Motor neuron (in vitro differentiated cells): Measurements from ENCODE around the gene LITAFD. TPM values are rescaled to one million over a fixed set of nuclear protein-coding genes. Genes with fewer than 3 reads are reported as not detected.
"Not testable (repeated sequence)": the region's sequence is repeated elsewhere in the genome, so short reads cannot be mapped to it uniquely, and the experiment has no call there.

Experiments
- ATAC-seq, 8 experiments: fragments of 200-7000 bp; cut with Tn5 transposase; replicated peaks in 6 of 8; 2 replicates each; pipeline ENCODE4 v1.8.0; 2021; ENCODE audit warnings: mild to moderate bottlenecking in 8 of 8, moderate library complexity in 8 of 8
- H3K27ac ChIP-seq, 2 donors: fragments of 250-450 bp; sonication (Bioruptor Pico); 2 replicates each; pipeline ENCODE4 v1.9.0; 2021; ENCODE audit warnings: antibody characterized with exemption in 2 of 2, mild to moderate bottlenecking in 2 of 2, moderate library complexity in 1 of 2
- H3K4me1 ChIP-seq, 2 donors: fragments of 250-450 bp; sonication (Bioruptor Pico); replicated peaks in 1 of 2; 2 replicates each; pipeline ENCODE4 v1.6.1; 2021; ENCODE audit warnings: antibody characterized with exemption in 2 of 2, mild to moderate bottlenecking in 2 of 2, moderate library complexity in 1 of 2
- H3K4me3 ChIP-seq, 5 donors: fragments of 250-450 bp; sonication (Bioruptor Pico); 2 replicates each; pipeline ENCODE4 v1.9.0; 2021; ENCODE audit warnings: antibody characterized with exemption in 5 of 5, mild to moderate bottlenecking in 5 of 5, moderate library complexity in 4 of 5
- WGBS, 10 experiments: fragments of 450-650 bp; shearing (Covaris generic); methylation state at CpG; one replicate each; pipeline ENCODE4 v1.0.0; 2022; 5-methylcytosine and 5-hydroxymethylcytosine counted together
- in situ Hi-C, 9 experiments: fragments of 400-800 bp; cut with MboI; loops; one replicate each; pipeline ENCODE4 v1.15.0; 2021; ENCODE audit warnings: low sequenced_read_pairs in 9 of 9, low pct_unique_long_range_greater_than_20kb in 2 of 9; ENCODE audit not compliant: unreplicated experiment in 9 of 9
- total RNA-seq, 8 experiments: library from RNA; unstranded; fragments of 300-600 nt; gene quantifications; 2 replicates each; pipeline versions ENCODE4 v1.2.3 to v1.2.4, GENCODE V29; 2022

The LITAFD gene
- under 1 TPM in 3 of 8 experiments, not detected in 5; 0.21 to 0.95 (median 0.63) TPM for total RNA-seq

DNA sequence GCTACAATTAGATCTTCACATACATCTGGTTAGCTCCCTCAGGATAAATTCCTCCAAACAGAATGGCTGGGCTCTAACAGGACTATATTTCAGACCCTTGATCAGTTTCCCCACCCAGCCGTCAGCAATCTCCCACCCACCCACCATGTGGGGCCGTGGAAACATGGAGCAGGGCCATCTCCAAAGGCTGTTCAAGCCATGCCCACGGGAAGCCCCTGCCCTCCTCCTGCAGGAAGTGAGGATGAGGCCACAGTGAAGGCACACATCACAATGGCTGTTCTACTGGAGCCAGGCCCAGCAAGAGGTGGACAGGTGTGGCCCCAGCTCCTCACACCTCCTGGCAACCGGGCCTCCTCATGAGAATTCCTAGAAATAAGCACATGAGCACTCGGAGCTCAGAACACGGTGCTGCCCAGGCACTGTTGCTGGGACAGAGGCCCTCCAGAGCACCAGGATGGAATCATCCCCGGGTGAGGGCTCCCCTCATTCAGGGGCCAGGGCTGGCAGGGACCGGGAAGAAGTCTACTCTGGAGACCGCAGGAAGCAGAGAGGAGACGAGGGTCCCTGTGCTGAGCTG, at the start of gene LITAFD:
Gene LITAFD, plus strand, starts transcription at position 311 of the 577 bp plus-strand sequence. CDS start 2,005 bp downstream, outside the sequence.
- Histone ChIP-seq H3K4me3 (no peak within 1 kb of the TSS), H3K4me1 (peaks cover 0 to 14% of the 10 kb centered on the region in 2 donors), H3K27ac (no peak within 1 kb of the TSS)
- in situ Hi-C loops: loop anchor here in 2 of 9 experiments (25.0 kb wide), 1 partner anchor 220 kb away; the partner anchor contains the start of gene ABAT (in 2 of the 2)
- 69 to 80% methylated on average over 1 to 3 of the region's 10 CpGs; no CpG with 5 or more reads in 8 of the 10 experiments for WGBS, 10 experiments
- no peak for ATAC-seq

DNA sequence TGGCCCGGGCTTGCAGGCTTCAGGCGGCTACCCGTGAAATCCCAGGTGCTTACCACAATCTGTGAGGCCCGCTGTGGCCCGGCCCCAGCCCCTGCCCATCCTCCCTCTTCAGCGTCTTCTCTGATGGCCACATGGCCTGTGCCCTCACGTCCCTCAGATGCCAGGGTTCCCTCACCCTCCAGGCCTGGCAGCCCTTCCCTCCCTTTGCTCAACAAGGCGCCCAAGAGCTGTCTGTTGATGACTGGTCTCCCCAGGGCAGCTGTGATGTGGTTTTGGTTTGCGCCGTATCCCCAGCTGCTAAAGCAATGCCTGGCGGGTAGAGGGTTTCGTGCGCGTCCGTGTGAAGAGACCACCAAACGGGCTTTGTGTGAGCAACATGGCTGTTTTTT, 49.4 kb upstream of the LITAFD start:
- no peak for ATAC-seq
- in situ Hi-C loops: no loop called here
- Histone ChIP-seq H3K4me3 (no peak overlapping the region), H3K4me1 (peaks cover 15 to 17% of the 10 kb centered on the region in 2 donors), H3K27ac (peak overlapping the region; percentile 54 to 78)
- 60 to 100% (median 100%) methylated on average over 1 to 7 of the region's 16 CpGs; no CpG with 5 or more reads in 5 of the 10 experiments for WGBS, 10 experiments

DNA sequence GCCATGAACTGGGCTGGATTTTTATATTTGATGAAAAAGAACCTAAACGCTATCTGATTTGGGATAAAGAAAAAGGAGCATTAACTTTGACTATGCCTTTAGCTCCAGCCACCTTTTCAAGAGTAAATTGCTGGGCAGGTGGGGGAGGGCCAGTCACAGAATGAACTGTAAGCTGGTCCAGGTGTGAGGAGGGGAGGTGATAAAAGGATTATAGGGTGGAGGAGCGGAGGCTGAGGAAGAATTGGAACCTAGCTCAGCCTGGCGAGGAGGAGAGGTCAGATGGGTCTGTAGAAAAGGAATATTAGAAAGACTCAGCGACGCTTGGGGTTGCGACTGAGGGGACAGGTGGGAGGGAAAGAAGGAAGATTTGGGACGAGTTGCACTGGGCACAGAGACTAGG, 45.4 kb upstream of the LITAFD start:
- peaks cover 10% of the 10 kb centered on the region in 2 donors for H3K4me1 ChIP-seq
- H3K27ac ChIP-seq, in situ Hi-C loops, ATAC-seq, H3K4me3 ChIP-seq: not testable (repeated sequence)
- 80 to 100% (median 100%) methylated on average over 1 to 3 of the region's 7 CpGs; no CpG with 5 or more reads in 4 of the 10 experiments for WGBS, 10 experiments

DNA sequence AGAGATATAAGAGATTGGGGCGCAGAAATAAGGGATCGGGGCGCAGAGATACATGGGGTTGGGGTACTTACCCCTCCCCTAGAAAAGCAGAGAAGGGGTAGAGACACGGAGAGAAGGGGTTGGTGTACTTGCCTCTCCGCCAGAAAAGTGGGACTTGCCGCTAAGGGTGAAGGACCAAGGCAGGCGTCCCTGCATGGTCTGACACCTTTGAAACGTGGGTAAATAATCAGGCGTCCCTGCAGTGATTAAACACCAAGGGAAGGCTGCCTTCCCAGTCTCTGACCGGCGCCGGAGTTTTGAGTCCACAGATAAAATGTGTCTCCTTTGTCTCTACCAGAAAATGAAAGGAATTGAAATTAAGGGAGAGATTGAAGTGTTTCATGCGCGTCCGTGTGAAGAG, 44.6 kb upstream of the LITAFD start:
- H3K4me1 ChIP-seq, ATAC-seq, H3K27ac ChIP-seq, H3K4me3 ChIP-seq, in situ Hi-C loops: not testable (repeated sequence)
- WGBS, 10 experiments: 90 to 100% (median 97%) methylated on average over 1 to 6 of the region's 15 CpGs; no CpG with 5 or more reads in 5 of the 10 experiments

DNA sequence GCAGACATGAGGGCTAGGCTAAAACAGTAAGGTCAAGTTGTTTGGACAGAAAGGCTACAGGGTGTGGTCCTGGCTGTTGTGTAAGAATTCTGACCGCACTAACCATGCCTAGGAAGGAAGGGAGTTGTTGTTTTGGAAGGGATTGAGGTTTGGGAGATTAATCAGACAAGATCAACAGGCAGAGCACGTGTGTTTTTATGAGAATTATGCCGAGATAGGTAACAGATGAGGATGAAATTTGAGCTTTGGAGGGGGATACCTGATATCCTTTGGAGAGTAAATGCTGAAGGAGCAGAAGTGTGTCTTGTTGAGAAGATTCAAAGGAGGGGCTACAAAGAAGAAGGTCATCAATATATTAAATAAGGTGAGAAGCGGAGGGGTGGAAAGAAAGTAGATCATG, 40.1 kb upstream of the LITAFD start:
- in situ Hi-C loops, ATAC-seq, H3K4me1 ChIP-seq, H3K4me3 ChIP-seq, H3K27ac ChIP-seq: not testable (repeated sequence)
- WGBS, 10 experiments: 76 to 100% (median 100%) methylated on average over 1 to 3 of the region's 4 CpGs; no CpG with 5 or more reads in 3 of the 10 experiments

DNA sequence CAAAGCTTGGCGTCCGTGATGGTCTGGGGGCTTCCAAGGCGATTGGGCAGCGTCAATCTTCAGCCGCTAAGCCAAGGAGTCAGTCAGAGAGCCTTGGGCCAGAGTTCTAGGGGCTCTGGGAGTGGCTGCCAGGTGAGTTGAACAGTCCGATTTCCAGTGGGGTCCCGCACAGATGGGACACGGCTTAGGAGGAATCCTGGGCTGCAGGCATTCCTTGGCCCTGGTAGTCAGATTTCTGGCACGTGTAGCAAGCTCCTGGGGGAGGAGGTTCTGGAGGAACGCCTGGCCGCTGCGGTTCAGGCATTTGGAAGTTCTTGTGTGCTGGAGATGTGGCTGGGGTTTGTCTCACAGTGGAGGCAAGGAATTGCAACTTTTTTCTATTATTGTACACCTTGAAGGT, 38.9 kb upstream of the LITAFD start:
- in situ Hi-C loops, H3K4me1 ChIP-seq, H3K4me3 ChIP-seq, ATAC-seq, H3K27ac ChIP-seq: not testable (repeated sequence)
- WGBS, 10 experiments: 100% methylated on average over 1 of the region's 12 CpGs; no CpG with 5 or more reads in 9 of the 10 experiments

DNA sequence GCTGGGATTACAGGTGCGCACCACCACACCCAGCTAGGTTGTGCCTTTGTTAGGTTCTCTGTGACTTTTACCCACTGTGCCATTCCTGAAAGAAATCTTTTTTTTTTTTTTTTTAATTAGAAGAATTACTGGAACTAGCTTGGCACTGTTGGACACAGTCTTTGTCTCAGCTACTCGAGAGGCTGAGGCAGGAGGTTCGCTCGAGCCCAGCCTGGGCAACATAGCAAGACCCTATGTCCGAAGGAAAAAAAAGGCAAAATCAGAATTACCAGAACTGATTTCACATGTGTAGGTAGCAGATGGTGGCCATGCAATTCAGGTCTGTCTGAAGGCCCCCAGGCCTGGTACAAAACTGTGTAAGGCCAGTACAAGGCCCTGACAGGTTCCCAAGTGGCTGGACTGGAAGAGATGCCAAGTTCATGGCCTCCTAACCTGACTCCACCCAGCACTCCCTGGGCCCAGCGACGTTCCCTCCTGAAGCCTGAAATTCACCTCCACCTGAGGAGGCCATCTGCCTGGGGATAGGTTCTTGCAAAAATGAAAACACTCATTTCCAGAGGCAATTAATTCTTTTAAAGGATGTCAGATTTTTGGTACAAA, 36.4 kb upstream of the LITAFD start:
- in situ Hi-C loops: no loop called here
- no peak overlapping the region for H3K4me3 ChIP-seq
- WGBS, 10 experiments: 88 to 100% (median 96%) methylated on average over 1 to 6 of the region's 7 CpGs; no CpG with 5 or more reads in 3 of the 10 experiments
- ATAC-seq: no peak
- peaks cover 3 to 8% of the 10 kb centered on the region in 2 donors for H3K4me1 ChIP-seq
- H3K27ac ChIP-seq: no peak overlapping the region

DNA sequence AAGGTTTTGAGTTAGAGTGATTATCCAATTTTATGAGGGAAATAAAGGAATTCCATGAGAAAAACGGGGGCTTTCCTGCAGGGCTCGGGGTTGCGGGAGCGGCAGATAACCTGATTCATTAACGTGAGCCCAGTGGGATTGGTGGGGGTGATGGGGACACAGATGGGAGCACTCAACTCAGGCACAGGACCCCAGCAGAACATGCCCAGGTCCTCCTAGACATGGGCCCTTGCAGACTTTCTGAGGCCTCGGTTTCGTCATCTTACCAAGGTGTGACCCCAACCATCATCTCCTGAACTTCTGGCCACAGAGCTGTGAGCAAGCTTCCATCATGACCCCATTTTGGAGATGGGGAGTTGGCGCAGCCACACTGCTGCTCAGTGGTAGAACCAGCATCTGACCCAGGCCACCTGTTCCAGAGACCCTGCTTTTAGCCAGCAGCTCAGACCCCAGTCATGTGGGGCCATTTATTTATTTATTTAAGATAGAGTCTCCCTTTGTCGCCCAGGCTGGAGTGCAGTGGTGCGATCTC, 35.7 kb upstream of the LITAFD start:
- 69 to 96% (median 87%) methylated on average over 3 to 7 of the region's 10 CpGs; no CpG with 5 or more reads in 5 of the 10 experiments for WGBS, 10 experiments
- Histone ChIP-seq H3K4me3 (no peak overlapping the region), H3K4me1 (peaks cover 3 to 8% of the 10 kb centered on the region in 2 donors), H3K27ac (no peak overlapping the region)
- in situ Hi-C loops: no loop called here
- ATAC-seq: no peak

DNA sequence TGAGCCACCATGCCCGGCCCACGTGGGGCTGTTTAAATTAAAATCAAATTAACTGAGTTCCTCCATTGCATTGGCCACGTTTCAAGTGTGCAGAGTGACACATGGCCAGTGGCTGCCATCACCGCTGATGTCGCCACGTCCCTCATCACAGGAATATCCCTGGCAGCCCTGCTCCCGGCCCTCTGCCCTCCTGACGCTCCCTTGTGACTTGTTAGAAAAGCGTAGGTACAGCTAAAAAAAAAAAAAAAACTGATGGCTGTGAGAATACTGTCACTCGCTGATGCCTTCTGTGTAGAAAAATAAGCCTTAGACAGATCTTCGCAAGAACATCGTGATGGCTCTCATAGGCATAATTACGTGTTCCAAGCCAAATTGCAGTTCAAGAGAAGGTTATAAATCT, 35.0 kb upstream of the LITAFD start:
- no peak overlapping the region for H3K27ac ChIP-seq
- no peak overlapping the region for H3K4me3 ChIP-seq
- H3K4me1 ChIP-seq: peaks cover 3 to 8% of the 10 kb centered on the region in 2 donors
- in situ Hi-C loops: no loop called here
- peak in 3 of 8 experiments; percentile 24 to 67 (median 47) for ATAC-seq
- WGBS, 10 experiments: 66 to 100% (median 86%) methylated on average over 2 to 13 of the region's 13 CpGs; no CpG with 5 or more reads in 2 of the 10 experiments

DNA sequence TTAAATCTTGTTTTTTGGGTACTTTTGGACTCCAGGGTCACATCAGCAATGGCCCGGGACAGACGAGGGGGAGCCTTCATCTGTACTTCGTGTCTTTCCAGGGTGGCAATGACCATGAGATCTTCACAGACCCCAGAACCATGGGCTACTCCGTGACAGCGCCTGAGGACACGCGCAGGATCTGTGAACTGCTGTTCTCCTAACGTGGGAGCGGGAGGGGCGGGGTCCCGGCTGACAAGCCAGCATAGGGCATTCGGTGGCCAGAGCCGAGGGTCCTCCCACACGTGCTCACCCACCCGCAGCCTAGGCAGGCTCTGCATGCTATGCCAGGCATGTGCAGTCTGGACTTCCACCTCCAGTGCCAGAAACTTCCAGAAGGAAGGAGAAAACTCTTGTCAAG, 34.5 kb upstream of the LITAFD start:
- H3K4me1 ChIP-seq: peaks cover 3 to 8% of the 10 kb centered on the region in 2 donors
- H3K4me3 ChIP-seq: no peak overlapping the region
- peak in 1 of 8 experiments; percentile 9 for ATAC-seq
- no peak overlapping the region for H3K27ac ChIP-seq
- 91 to 100% (median 100%) methylated on average over 2 to 7 of the region's 15 CpGs; no CpG with 5 or more reads in 7 of the 10 experiments for WGBS, 10 experiments
- in situ Hi-C loops: no loop called here

DNA sequence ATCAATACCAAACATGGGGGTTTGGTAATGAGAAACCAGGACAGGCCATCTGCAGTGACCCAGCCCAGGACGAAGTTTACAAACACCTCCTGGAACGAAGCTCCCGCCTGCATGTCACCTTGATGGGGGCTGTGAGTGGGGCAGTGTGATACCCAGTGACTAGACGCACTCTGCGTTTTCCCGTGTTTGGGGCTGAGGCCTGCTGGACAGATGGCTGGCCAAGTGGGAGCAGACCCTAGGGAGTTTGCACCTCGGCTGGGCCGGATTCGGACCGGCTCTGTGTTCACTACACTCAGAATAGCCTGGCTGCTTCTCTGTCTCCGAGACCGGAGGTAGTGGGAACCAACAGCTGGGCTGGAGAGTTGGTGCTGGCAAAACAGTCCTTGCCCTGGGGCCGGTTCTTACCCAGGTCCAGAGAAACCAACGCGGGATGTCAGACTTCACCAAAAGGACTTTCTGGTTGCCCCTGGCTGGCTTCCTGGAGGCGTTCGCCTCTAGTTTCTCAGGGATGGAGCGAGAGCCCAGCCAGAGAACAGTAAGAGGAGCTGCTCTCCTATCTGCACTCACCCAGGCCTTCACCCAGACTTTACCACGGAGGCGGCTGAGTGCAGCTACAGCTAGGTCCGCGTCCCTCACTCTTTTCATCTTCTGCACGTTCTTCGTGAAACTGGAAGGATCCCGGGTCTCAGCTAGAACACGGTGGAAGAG, 33.8 kb upstream of the LITAFD start:
- Histone ChIP-seq H3K27ac (peak overlapping the region in 1 of 2 donors; percentile 33), H3K4me1 (peaks cover 4 to 8% of the 10 kb centered on the region in 2 donors), H3K4me3 (no peak overlapping the region)
- 72 to 100% (median 91%) methylated on average over 2 to 7 of the region's 26 CpGs; no CpG with 5 or more reads in 4 of the 10 experiments for WGBS, 10 experiments
- in situ Hi-C loops: no loop called here
- no peak for ATAC-seq

DNA sequence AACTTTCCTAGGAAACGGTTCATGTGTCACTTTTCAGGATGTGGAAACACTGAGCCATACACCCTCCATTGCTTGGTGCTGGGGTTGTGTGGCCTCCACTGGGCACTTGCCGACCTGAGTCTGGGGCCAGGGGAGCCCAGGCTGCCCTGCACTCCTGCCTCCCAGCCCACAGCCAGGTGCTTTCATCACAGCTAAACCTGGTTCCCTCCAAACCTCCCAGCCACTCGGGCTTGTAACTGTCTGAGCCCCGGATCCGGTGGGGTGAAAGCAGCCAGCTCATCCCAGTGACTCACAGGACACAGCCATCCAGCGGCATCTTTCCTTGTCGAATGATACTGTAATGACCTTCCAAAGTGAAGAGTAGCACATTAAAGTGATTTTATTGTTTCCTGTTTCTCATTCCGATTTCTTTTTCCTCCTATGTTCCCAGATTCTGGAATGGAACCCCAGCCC, 33.2 kb upstream of the LITAFD start:
- in situ Hi-C loops: no loop called here
- 11 to 87% (median 66%) methylated on average over 1 to 6 of the region's 8 CpGs; no CpG with 5 or more reads in 2 of the 10 experiments for WGBS, 10 experiments
- peak in 3 of 8 experiments; percentile 3 to 44 (median 25) for ATAC-seq

More for the DNA sequence above, 33.2 kb upstream of the LITAFD start:
- Histone ChIP-seq H3K27ac (no peak overlapping the region), H3K4me3 (no peak overlapping the region), H3K4me1 (peaks cover 5 to 8% of the 10 kb centered on the region in 2 donors)
